Nephron progenitor cell (in vitro differentiated cells): ENCODE measurements around the gene CMSS1.

Experiments used
- DNase-seq: peaks from one replicate; pipeline ENCODE4 v3.0.0; 2021
- H3K27ac Mint-ChIP-seq: 2 replicates; pipeline ENCODE4 v1.8.0; 2021; ENCODE audit warnings: mild to moderate bottlenecking, moderate library complexity, mixed read lengths
- H3K27me3 Mint-ChIP-seq: 2 replicates; pipeline ENCODE4 v1.8.0; 2021; ENCODE audit warnings: mild to moderate bottlenecking, low read depth, mixed read lengths; ENCODE audit not compliant: poor library complexity
- H3K36me3 Mint-ChIP-seq: 2 replicates; pipeline ENCODE4 v1.8.0; 2021; ENCODE audit warnings: low read depth, mixed read lengths
- H3K4me1 Mint-ChIP-seq: 2 replicates; pipeline ENCODE4 v1.8.0; 2021; ENCODE audit warnings: mixed read lengths
- H3K4me3 Mint-ChIP-seq: 2 replicates; pipeline ENCODE4 v1.8.0; 2021; ENCODE audit warnings: mild to moderate bottlenecking, moderate library complexity, mixed read lengths
- H3K9me3 Mint-ChIP-seq: 2 replicates; pipeline ENCODE4 v1.8.0; 2021; ENCODE audit warnings: mild to moderate bottlenecking, moderate library complexity, mixed read lengths
- CTCF ChIP-seq: fragments of 200-600 bp; sonication (generic); IDR thresholded peaks from 2 replicates; pipeline ENCODE4 v1.5.0; 2021; ENCODE audit warnings: antibody characterized with exemption

The CMSS1 gene

DNA sequence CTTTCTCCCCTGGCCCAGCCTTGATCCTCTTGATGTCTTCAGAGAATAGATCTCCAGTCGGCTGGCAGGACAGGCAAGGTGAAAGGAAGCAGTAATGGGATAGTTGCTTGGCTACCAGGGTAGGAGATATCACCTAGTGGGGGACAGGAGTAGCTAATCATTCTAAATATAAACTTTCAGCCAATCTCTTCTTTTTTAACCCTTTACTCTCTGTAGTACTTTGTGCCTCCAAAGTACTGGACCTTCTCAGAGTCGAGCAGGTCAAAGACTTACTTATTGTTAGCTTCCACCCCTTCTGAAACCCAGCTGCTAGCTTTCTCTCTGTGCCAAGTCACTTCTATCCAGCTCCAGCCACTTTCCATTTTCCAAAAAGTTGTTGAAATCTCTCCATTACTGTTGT lies 340.0 kb downstream of the CMSS1 start:
- no peak for DNase-seq
- Mint-ChIP-seq H3K9me3 (peaks cover 28% of the 10 kb centered on the region), H3K4me3 (no peak overlapping the region), H3K4me1 (no peaks in the 10 kb centered on the region), H3K27me3 (no peaks in the 10 kb centered on the region), H3K27ac (no peak overlapping the region), H3K36me3 (peaks cover 55% of the 10 kb centered on the region)
- TF ChIP-seq CTCF: no peak

DNA sequence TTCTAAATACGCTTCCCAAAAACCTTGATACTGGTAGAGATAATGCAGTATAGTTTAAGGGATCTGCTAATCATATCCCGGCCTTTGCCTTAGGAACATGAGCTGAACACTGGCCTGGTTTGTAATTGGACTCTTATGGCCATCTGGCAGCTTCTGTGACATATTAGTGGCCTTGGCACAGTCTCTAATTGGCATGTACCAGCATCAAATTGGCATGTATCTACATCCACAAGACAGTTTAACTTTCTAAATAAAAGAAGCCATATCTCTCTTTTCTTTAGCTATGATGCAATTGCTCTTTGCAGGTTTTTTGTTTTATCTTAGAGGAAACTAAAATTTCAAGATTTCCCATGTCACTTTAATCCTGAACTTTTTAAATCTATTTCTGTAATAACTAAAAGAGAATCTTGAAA lies 341.3 kb downstream of the CMSS1 start:
- Mint-ChIP-seq H3K4me1 (no peaks in the 10 kb centered on the region), H3K27ac (no peak overlapping the region), H3K9me3 (peaks cover 28% of the 10 kb centered on the region), H3K4me3 (no peak overlapping the region), H3K27me3 (no peaks in the 10 kb centered on the region), H3K36me3 (peaks cover 45% of the 10 kb centered on the region)
- no peak for DNase-seq
- TF ChIP-seq CTCF: no peak

DNA sequence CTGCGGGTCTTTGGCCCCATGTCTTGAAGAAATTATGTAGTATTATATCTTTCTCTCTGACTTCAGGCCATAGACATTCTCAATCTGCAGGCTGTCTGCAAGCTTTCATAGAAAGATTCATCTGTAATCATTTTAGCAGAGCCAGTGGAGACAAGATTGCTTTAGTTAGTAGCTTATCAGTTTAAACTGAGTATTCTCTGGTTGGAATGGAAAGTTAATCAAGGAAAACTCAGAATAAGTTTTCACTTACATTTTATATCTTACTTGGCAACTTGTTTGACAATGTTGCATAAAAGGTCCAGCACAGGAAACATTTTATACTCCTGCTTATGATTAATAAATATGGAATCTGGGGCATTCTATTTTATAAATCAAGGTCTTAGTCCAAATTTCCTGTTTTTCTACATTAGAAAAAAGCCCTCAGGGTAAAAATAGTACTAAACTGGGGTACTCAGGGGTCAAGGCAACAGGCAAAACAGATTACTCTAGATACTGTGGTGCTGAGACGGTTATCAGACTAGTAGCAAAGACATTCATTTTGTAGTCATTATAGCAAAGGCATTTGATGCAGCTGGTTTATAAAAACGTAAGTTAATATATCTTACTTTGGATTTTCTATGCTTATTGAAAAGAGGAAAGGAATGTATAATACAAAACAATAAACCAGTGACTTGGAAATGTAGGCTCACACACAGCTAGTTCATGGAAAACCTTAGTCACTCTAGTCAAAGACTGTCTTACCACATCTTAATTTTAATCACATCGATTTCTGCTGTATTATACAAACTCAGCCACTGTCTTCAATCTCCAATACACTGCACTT lies 341.9 kb downstream of the CMSS1 start:
- no peak overlapping the region for H3K27ac Mint-ChIP-seq

GRCh38 chr3:100160521-100160920 lies 342.9 kb downstream of the CMSS1 start:
- H3K9me3 Mint-ChIP-seq: peaks cover 20% of the 10 kb centered on the region
- TF ChIP-seq CTCF: no peak
- DNase-seq: no peak
- H3K27me3 Mint-ChIP-seq: no peaks in the 10 kb centered on the region
- peaks cover 31% of the 10 kb centered on the region for H3K36me3 Mint-ChIP-seq
- H3K4me3 Mint-ChIP-seq: no peak overlapping the region
- H3K27ac Mint-ChIP-seq: no peak overlapping the region
- H3K4me1 Mint-ChIP-seq: no peaks in the 10 kb centered on the region

More for the DNA sequence above, 341.9 kb downstream of the CMSS1 start:
- Mint-ChIP-seq H3K36me3 (peaks cover 40% of the 10 kb centered on the region), H3K9me3 (peaks cover 28% of the 10 kb centered on the region), H3K4me1 (no peaks in the 10 kb centered on the region), H3K27me3 (no peaks in the 10 kb centered on the region), H3K4me3 (no peak overlapping the region)
- DNase-seq: no peak
- TF ChIP-seq CTCF: no peak

- Mint-ChIP-seq H3K27ac (peak overlapping the region; percentile 70), H3K9me3 (no peaks in the 10 kb centered on the region), H3K27me3 (peaks cover 2% of the 10 kb centered on the region)
Measured at GRCh38 chr3:100163787-100164186, 346.1 kb downstream of the CMSS1 start.

More at GRCh38 chr3:100163787-100164186, 346.1 kb downstream of the CMSS1 start:
- TF ChIP-seq CTCF: no peak
- H3K4me1 Mint-ChIP-seq: no peaks in the 10 kb centered on the region
- H3K4me3 Mint-ChIP-seq: no peak overlapping the region
- DNase-seq: no peak
- peaks cover 8% of the 10 kb centered on the region for H3K36me3 Mint-ChIP-seq
